22Rv1 (cell line): ENCODE data around the gene DSTN.

ENCODE experiments used
- ZFX ChIP-seq: fragments of 450-650 bp; IDR thresholded peaks from 2 replicates; pipeline ENCODE4 v1.6.1; 2017; ENCODE audit warnings: antibody characterized with exemption, borderline replicate concordance
- TF ChIP-seq, protein P1 (sequence below): fragments of 450-650 bp; IDR thresholded peaks from 2 replicates; pipeline ENCODE4 v1.5.1; 2017; ENCODE audit warnings: mild to moderate bottlenecking

DNA sequence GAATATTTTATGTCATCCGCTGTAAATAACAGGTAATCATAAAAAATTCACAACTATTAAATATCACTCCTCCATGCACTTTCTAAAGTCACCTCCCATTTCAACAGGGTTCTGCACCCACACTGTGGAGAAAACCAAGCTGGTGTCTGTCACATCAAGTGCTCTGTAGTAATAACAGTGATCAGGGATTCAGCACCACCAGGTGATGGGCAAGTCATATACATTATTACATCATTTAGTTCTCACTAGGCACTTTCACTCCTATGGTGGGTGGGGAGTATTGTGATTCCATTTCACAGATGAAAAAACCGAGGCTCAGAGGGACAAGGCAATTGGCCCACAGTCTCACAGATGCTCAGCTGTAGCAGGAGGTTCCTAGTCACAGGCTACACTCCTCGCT is 47.3 kb upstream of the DSTN start:
- TF ChIP-seq, protein P1, sequence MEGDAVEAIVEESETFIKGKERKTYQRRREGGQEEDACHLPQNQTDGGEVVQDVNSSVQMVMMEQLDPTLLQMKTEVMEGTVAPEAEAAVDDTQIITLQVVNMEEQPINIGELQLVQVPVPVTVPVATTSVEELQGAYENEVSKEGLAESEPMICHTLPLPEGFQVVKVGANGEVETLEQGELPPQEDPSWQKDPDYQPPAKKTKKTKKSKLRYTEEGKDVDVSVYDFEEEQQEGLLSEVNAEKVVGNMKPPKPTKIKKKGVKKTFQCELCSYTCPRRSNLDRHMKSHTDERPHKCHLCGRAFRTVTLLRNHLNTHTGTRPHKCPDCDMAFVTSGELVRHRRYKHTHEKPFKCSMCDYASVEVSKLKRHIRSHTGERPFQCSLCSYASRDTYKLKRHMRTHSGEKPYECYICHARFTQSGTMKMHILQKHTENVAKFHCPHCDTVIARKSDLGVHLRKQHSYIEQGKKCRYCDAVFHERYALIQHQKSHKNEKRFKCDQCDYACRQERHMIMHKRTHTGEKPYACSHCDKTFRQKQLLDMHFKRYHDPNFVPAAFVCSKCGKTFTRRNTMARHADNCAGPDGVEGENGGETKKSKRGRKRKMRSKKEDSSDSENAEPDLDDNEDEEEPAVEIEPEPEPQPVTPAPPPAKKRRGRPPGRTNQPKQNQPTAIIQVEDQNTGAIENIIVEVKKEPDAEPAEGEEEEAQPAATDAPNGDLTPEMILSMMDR = no peak
- TF ChIP-seq ZFX = no peak
